Measurements from ENCODE around the gene SFXN5. TPM values are rescaled to one million over a fixed set of nuclear protein-coding genes. Genes with fewer than 3 reads are reported as not detected.
A peak's percentile ranks its signal among the peaks of the same experiment; 100 is the strongest.

SFXN5 gene
- total RNA-seq, 1 experiment from 2014 or later = 27.8 TPM

- in situ Hi-C loops (cut with HindIII; ENCODE audit: low pct_unique_long_range_greater_than_20kb, low sequenced_read_pairs) = no loop called here
- H3K27ac ChIP-seq (ENCODE audit: low read length) = no peak overlapping the region
- POLR2A ChIA-PET = no interaction called here
- no peaks in the 10 kb centered on the region for H3K27me3 ChIP-seq (ENCODE audit: control insufficient read depth, insufficient read depth, low read length)
- CTCF ChIA-PET = interaction anchor here (0.7 to 2.7 kb wide), 4 partner anchors 11 to 206 kb away, joined by 3 to 30 read pairs (median 4); no protein-coding TSS in a partner anchor
- ATAC-seq (no peak), DNase-seq (ENCODE audit: low read depth, low spot score) (no peak)
- H3K9me3 ChIP-seq (ENCODE audit: control insufficient read depth, insufficient read depth, low read depth, low read length) = no peaks in the 10 kb centered on the region
- intact Hi-C loops (cut with micrococcal nuclease; ENCODE audit: unreplicated experiment) = no loop called here
- TF ChIP-seq SIN3A (IDR thresholded peaks at IDR 0.05; ENCODE audit: borderline replicate concordance, insufficient read depth, low read depth, low read length) = no peak
- TF ChIP-seq POLR2AphosphoS5 (IDR thresholded peaks at IDR 0.05; ENCODE audit: low read depth, low read length) = no peak
- TF ChIP-seq CTCF (IDR thresholded peaks at IDR 0.05) = no peak
- no peak for TF ChIP-seq REST (IDR thresholded peaks at IDR 0.05; ENCODE audit: insufficient read depth in 1 of 2, low read depth in 2 of 2, low read length in 1 of 2)
- no peak for TF ChIP-seq TCF7L2 (IDR thresholded peaks at IDR 0.05; ENCODE audit: low read depth, low read length)
- H3K36me3 ChIP-seq (ENCODE audit: control insufficient read depth, insufficient read depth, low read length) = no peaks in the 10 kb centered on the region
- H3K4me1 ChIP-seq (ENCODE audit: control insufficient read depth, insufficient read depth, low read length) = no peaks in the 10 kb centered on the region
- H3K4me3 ChIP-seq (ENCODE audit: low read depth in 2 of 2, low read length in 2 of 2) = no peak overlapping the region
- BruUV-seq (replicated peaks) = no TSS peak
Measured at GRCh38 chr2:72974436-72974754, 97.1 kb downstream of the SFXN5 start.

- DNase-seq (ENCODE audit: low read depth, low spot score) (peak; percentile 46), ATAC-seq (peak; percentile 92)
- no peak overlapping the region for H3K27ac ChIP-seq (ENCODE audit: low read length)
- H3K4me1 ChIP-seq (ENCODE audit: control insufficient read depth, insufficient read depth, low read length) = no peaks in the 10 kb centered on the region
- in situ Hi-C loops (cut with HindIII; ENCODE audit: low pct_unique_long_range_greater_than_20kb, low sequenced_read_pairs) = no loop called here
- H3K4me3 ChIP-seq (ENCODE audit: low read depth in 2 of 2, low read length in 2 of 2) = no peak overlapping the region
- no peaks in the 10 kb centered on the region for H3K36me3 ChIP-seq (ENCODE audit: control insufficient read depth, insufficient read depth, low read length)
- no peaks in the 10 kb centered on the region for H3K27me3 ChIP-seq (ENCODE audit: control insufficient read depth, insufficient read depth, low read length)
- ChIA-PET POLR2A (no interaction called here), CTCF (interaction anchor here (0.6 to 2.7 kb wide), 5 partner anchors 10 to 244 kb away, joined by 3 to 30 read pairs (median 4); no protein-coding TSS in a partner anchor)
- H3K9me3 ChIP-seq (ENCODE audit: control insufficient read depth, insufficient read depth, low read depth, low read length) = no peaks in the 10 kb centered on the region
- intact Hi-C loops (cut with micrococcal nuclease; ENCODE audit: unreplicated experiment) = no loop called here
- TF ChIP-seq TCF7L2 (IDR thresholded peaks at IDR 0.05; ENCODE audit: low read depth, low read length) = no peak
- TF ChIP-seq CTCF (IDR thresholded peaks at IDR 0.05) = peak; percentile 93
- no TSS peak for BruUV-seq (replicated peaks)
Measured at GRCh38 chr2:72973566-72974435, 97.7 kb downstream of the SFXN5 start.

Measured in Panc1 (cell line).